ENCODE results near the gene PCSK7. TPM values are rescaled to one million over a fixed set of nuclear protein-coding genes. Genes with fewer than 3 reads are reported as not detected.

PCSK7 gene
- total RNA-seq, 6 donors from 2014 or later, result 45.0 to 138 (median 63.8) TPM

DNA sequence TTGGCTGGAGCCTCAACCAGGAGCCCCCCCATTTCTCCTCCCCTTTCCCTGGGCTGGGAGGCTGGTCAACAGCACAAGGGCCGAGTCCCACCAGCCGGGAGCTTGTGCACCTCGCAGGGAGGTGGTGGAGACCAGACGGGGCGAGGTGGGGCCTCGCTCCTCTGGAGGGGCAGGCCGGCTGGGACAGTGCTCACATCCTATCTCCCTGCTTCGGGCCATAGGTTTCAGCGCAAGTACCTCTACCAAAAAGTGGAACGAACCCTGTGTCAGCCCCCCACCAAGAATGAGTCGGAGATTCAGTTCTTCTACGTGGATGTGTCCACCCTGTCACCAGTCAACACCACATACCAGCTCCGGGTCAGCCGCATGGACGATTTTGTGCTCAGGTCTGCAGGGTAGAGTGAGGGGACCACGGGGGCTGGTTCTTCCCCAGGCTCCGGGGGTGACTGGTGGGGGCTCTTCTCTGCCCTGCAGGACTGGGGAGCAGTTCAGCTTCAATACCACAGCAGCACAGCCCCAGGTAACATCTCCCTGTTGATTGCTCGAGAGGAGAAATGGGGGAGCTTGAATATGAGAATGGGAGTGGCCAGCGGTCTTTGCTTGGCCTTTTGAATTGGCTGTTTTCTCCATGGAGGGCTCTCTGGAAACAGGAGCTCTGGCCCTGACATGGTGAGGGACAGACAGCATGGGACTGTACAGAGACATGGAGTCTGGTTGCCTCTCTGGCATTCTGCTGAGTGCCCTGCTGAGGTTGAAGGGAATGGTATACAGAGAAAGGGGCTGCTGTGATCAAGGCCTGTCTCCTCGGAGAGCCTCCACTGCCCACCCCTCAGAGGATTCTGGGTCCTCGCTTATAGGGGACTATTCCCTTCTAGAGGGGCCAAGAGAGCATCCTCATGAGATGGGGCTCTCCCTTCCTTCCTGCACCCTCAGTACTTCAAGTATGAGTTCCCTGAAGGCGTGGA, 50.0 kb downstream of the PCSK7 start:
- Histone ChIP-seq H3K27me3 (no peaks in the 10 kb centered on the region), H3K27ac (no peak overlapping the region), H3K9me3 (no peaks in the 10 kb centered on the region), H3K4me1 (peaks cover 19 to 38% (median 35%) of the 10 kb centered on the region in 4 donors), H3K4me3 (no peak overlapping the region), H3K36me3 (peaks cover 0 to 31% (median 17%) of the 10 kb centered on the region in 4 donors)
- peak; percentile 8 to 61 for DNase-seq
- TF ChIP-seq, protein P1, sequence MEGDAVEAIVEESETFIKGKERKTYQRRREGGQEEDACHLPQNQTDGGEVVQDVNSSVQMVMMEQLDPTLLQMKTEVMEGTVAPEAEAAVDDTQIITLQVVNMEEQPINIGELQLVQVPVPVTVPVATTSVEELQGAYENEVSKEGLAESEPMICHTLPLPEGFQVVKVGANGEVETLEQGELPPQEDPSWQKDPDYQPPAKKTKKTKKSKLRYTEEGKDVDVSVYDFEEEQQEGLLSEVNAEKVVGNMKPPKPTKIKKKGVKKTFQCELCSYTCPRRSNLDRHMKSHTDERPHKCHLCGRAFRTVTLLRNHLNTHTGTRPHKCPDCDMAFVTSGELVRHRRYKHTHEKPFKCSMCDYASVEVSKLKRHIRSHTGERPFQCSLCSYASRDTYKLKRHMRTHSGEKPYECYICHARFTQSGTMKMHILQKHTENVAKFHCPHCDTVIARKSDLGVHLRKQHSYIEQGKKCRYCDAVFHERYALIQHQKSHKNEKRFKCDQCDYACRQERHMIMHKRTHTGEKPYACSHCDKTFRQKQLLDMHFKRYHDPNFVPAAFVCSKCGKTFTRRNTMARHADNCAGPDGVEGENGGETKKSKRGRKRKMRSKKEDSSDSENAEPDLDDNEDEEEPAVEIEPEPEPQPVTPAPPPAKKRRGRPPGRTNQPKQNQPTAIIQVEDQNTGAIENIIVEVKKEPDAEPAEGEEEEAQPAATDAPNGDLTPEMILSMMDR (IDR thresholded peaks at IDR 0.05), result no peak
- no peak for TF ChIP-seq POLR2A (IDR thresholded peaks at IDR 0.05)
- no peak for TF ChIP-seq POLR2AphosphoS5 (IDR thresholded peaks at IDR 0.05)
- TF ChIP-seq EP300 (IDR thresholded peaks at IDR 0.05), result no peak
- 90 to 93% methylated on average over 7 to 22 of the region's 22 CpGs for WGBS, 2 donors
- no peak for ATAC-seq (ENCODE audit: low FRiP score in 2 of 2)

DNA sequence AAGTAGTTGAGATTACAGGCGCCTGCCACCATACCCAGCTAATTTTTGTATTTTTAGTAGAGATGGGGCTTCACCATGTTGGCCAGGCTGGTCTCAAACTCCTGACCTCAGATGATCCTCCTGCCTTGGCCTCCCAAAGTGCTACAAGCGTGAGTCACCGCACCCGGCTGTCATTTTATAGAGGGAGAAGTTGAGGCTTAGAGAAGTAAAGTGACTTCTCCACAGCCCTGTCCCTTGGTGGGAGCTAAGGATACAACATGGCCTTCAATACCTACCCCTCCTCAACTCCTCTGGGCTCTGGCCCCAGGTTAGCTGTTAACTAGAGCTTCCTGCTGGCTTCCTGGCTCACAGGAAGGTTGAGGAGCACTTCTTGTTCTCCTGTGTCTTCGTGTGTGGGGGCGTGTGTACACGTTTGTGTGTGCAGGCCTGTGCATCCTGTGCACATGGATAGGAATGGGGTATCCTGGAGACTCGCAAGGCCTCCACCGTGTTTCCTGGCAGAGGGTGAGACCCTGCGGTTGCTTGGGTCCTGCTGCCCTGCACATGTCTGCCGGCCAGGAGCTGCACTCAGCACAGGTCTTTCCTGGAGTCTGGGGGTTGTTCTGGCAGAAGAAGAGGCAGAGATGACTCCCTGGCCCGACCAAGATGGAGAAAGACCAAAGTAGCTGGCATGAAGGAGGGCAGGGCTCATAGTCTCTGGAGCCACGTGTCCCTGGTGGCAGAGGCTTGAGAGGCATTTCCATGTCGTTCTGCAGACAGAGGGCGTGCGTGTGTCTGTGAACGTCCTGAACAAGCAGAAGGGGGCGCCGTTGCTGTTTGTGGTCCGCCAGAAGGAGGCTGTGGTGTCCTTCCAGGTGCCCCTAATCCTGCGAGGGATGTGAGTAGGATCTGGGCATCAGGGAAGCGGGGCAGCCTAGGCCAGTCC, 51.0 kb downstream of the PCSK7 start:
- H3K27ac ChIP-seq, result peak overlapping the region in 1 of 4 donors; percentile 93
- ATAC-seq (ENCODE audit: low FRiP score in 2 of 2) (peak; percentile 47 to 59), DNase-seq (peak in 1 of 2 donors; percentile 82)
- peaks cover 0 to 26% (median 17%) of the 10 kb centered on the region in 4 donors for H3K36me3 ChIP-seq
- no peaks in the 10 kb centered on the region for H3K9me3 ChIP-seq
- 58 to 80% methylated on average over 7 to 22 of the region's 22 CpGs for WGBS, 2 donors
- TF ChIP-seq POLR2A (IDR thresholded peaks at IDR 0.05) (no peak), POLR2AphosphoS5 (IDR thresholded peaks at IDR 0.05) (no peak), EP300 (IDR thresholded peaks at IDR 0.05) (no peak)
- TF ChIP-seq, protein P1 (IDR thresholded peaks at IDR 0.05), result peak; percentile 26 to 81 (median 61)
- H3K4me1 ChIP-seq, result peaks cover 19 to 37% (median 34%) of the 10 kb centered on the region in 4 donors
- H3K27me3 ChIP-seq, result no peaks in the 10 kb centered on the region
- H3K4me3 ChIP-seq, result peak overlapping the region in 1 of 4 donors; percentile 80

DNA sequence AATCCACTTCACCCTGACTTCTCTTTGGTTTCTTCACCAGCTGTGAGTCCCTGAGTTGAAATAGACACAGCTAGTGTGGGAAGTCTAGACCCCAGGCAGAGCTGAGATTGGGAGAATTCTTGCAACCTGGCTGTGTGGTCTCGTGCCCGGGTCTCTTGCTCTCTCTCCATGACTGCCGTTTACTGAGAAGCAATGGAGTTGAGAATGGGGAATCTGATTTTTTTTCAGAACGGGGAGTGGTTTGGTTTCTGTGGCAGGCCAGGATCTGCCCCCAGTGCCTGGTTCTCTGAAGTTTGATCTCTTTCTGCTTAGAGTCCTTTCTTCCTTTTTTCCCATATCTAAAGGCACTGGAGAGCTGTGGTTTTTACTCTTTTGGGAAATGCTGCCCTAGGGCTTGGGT, 51.9 kb downstream of the PCSK7 start:
- Histone ChIP-seq H3K27ac (peak overlapping the region; percentile 85 to 99 (median 96)), H3K4me3 (peak overlapping the region in 3 of 4 donors; percentile 80 to 97 (median 82)), H3K27me3 (no peaks in the 10 kb centered on the region), H3K4me1 (peaks cover 19 to 34% (median 33%) of the 10 kb centered on the region in 4 donors), H3K9me3 (no peaks in the 10 kb centered on the region), H3K36me3 (peaks cover 0 to 24% (median 15%) of the 10 kb centered on the region in 4 donors)
- DNase-seq (peak in 1 of 2 donors; percentile 18), ATAC-seq (ENCODE audit: low FRiP score in 2 of 2) (no peak)
- WGBS, 2 donors, result 45 to 50% methylated on average over 4 of the region's 4 CpGs
- peak in 1 of 4 donors; percentile 14 for TF ChIP-seq POLR2A (IDR thresholded peaks at IDR 0.05)
- TF ChIP-seq, protein P1 (IDR thresholded peaks at IDR 0.05), result no peak

DNA sequence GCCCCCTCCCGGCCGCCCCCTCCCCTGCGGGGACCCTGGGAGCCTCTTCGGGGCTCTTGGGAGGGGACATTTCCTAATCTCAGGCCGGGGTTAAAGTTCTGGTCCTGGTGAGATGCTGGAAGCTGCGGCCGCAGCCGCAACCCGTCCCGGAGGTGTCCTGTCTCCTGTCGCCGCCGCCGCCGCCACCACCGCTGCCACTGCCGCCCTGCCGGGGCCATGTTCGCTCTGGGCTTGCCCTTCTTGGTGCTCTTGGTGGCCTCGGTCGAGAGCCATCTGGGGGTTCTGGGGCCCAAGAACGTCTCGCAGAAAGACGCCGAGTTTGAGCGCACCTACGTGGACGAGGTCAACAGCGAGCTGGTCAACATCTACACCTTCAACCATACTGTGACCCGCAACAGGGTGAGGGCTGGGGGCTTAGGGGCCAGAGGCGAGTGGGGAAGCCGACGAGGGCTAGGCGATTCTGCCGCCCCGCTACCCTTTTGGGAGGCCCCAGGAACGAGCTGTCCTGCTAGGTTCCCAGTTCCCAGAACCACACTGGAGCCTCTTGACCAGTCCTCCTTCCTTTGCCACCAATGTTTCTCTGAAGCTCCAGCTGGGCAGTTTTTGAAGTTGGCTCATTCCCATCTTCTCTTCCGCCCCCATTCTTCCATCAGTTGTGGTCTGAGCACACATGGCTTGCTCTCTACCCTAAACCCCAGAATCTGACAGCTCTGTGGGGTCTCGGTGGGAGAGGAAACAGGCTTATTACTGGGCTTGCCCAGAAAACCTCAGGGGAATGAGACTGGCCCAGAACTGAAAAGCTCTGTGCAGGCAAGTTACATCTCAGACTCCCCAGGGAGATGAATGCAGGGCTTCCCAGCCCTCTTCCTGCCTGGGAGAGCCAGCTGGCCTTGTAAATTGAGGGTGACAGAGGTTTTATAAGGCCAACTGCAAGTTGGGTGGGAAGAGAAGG, 52.5 kb downstream of the PCSK7 start:
- Histone ChIP-seq H3K4me1 (peaks cover 19 to 32% (median 29%) of the 10 kb centered on the region in 4 donors), H3K27me3 (no peaks in the 10 kb centered on the region), H3K9me3 (no peaks in the 10 kb centered on the region), H3K4me3 (peak overlapping the region; percentile 80 to 98 (median 90)), H3K36me3 (peaks cover 0 to 23% (median 15%) of the 10 kb centered on the region in 4 donors), H3K27ac (peak overlapping the region; percentile 85 to 99 (median 96))
- WGBS, 2 donors, result 3 to 4% methylated on average over 11 to 17 of the region's 39 CpGs
- peak; percentile 39 to 92 for DNase-seq
- TF ChIP-seq, protein P1 (IDR thresholded peaks at IDR 0.05), result no peak
- TF ChIP-seq EP300 (IDR thresholded peaks at IDR 0.05) (no peak), POLR2A (IDR thresholded peaks at IDR 0.05) (peak in 1 of 4 donors; percentile 20)
- peak; percentile 56 to 65 for ATAC-seq (ENCODE audit: low FRiP score in 2 of 2)
